HG03565 (cell line): Measurements from ENCODE around the gene PDIA2.
"Not testable (repeated sequence)": the region's sequence is repeated elsewhere in the genome, so short reads cannot be mapped to it uniquely, and the experiment has no call there.

Source experiments
- ATAC-seq: cut with Tn5 transposase; IDR thresholded peaks from one replicate; pipeline ENCODE4 v1.9.1; 2021; ENCODE audit warnings: mild to moderate bottlenecking, moderate library complexity; ENCODE audit not compliant: unreplicated experiment

PDIA2 gene

DNA sequence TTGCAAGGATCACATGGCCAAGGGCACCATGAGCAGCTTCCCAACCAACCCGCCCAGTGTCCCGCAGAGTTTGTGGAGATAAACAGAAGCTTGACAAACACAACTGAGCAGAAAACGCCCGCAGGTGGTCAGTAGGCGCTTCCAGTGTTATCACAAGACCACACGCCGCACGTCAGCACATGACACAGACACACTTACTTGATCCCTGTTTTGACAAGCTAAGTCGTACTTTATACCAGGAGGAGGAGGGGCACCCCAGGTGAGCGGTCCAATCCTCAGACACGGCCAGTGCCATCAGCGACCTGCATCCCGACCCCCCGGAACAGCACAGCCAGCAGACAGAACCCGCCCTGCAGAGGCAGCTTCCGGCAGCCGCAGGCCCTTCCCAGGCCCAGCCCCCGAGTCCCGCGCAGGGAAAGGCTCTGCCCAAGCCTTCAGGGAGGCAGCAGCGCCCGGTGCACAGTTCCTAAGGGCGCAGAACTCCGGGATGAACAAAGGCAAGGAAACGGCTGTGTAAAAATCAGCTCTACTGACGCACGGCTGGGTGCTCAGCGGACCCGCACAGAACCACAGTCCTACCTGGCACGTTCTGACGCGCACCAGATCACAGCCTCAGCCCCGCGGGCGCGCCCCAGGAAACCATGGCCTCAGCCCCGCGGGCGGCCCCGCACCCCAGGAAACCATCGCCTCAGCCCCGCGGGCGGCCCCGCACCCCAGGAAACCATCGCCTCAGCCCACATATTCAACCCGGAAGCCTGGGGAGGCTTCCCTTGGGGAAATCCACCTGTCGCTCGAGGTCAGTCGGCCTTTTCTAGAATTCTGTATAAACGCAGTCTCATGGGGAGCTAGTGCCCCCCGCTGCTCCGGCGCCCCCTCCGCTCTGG, 41.7 kb downstream of the PDIA2 start:
- no peak for ATAC-seq

DNA sequence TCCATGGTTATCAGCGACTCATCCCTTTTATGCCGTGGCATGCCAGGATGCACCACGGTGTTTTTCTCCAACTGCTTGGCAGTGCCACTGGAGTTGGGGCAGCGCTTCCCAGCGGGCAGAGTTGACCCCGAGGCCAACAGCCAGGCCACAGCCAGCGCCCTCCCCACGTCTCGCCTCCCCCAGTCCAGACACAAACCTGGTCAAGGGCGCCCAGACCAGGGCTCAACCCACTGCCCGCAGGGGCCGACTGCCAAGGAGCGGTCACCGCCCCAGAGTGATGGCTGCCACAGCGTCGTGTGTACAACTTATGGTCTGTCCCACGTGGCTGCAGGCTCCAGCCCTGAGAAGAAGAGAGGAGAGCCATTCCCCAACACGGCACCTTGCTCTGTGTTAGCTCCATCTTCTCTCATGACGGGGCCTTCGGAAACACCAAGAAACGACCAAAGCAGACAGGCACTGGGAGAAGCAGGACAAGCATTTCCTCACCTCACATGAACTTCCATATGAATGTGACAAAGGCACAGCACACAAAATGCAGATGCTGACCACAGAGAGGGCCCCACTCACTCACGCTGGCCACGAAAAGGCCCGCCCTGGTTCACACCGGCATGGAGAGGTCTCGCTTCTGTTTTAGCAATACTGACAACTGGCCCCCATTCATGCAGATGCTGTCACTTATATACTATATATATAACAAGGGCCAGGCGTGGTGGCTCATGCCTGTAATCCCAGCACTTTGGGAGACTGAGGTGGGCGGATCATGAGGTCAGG, 42.6 kb downstream of the PDIA2 start:
- no peak for ATAC-seq

DNA sequence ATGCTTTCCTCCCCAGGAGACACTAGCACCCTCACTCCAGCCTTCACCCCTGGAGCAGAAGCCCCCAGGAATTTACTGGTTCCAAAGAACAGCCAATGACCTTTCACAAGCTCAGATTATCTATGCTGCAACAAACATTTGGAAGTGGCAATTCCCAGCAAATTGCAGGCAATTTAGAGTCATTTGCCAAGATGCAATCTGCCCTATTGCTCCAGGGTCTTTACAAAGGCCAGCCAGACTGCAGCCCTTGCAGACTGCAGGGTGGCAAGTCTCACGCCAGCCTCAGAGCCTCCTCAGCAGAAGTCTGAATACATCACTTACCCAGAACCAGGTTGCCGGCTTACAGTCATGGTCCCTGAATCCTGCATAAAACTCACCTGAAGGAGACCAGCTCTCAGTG, 47.8 kb downstream of the PDIA2 start:
- ATAC-seq: no peak

DNA sequence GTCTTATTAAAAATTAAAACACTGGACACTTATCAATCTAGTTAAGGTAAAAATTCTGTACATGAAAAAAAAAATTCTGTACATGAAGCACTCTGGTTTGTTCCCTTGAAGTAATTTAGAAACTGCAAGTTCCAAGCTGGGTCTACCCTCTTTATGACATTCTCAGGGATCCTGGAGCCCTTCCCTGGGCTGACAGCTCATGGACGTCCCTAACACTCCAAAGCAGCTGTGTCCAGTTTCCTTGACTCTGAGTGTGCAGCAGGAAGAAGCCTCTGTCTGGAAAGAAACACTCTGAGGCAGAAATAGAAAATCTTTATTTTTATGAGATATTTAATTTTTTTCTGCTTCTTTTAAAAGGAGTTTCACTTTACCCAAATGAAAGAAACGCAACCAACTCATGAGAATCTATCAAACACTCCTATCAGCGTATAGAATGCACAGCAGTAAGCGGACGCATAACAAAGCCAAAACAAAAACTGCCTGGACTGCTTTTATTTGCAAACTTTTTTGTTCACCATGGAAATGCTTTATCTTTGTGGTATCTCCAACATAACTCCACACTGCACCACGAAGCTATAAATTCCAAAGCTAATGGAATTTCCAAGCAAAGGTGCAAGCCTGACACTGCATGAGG, 48.3 kb downstream of the PDIA2 start:
- not testable (repeated sequence) for ATAC-seq

DNA sequence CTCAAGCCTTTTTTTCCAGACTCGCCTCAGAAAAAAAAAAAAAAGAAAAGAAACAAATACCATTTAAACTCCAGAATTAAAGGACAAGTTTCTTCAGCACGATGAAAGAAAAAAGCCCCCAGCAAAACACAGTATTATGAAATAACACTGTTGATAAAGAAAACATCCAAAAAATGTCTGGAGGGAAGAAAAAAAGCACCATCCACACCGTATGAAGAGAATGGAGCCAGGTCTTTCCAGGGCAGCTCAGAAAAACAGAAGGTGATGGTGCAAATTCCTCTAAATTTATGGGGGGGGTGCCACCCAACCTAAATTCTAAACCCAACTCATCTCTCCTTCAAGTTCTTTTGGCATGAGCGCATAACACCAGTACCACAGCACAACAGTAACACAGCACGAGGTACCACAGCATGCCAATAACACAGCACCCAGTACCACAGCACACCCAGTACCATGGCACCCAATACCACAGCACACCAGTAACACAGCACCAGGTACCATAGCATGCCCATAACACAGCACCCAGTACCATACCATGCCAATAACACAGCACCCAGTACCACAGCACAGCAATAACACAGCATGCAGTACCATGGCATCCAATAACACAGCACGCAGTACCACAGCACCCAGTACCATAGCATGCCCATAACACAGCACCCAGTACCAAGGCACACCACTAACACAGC, 50.6 kb downstream of the PDIA2 start:
- ATAC-seq: no peak

DNA sequence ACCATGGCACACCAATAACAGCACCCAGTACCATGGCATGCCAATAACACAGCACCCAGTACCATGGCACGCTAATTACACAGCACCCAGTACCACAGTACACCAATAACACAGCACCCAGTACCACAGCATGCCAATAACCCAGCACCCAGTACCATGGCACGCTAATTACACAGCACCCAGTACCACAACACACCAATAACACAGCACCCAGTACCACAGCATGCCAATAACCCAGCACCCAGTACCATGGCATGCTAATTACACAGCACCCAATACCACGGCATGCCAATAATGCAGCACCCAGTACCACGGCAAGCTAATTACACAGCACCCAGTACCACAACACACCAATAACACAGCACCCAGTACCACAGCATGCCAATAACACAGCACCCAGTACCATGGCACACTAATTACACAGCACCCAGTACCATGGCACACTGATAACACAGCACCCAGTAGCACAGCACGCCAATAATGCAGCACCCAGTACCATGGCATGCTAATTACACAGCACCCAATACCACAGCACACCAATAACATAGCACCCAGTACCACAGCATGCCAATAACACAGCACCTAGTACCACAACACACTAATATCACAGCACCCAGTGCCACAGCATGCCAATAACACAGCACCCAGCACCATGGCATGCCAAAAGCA, 51.3 kb downstream of the PDIA2 start:
- not testable (repeated sequence) for ATAC-seq

DNA sequence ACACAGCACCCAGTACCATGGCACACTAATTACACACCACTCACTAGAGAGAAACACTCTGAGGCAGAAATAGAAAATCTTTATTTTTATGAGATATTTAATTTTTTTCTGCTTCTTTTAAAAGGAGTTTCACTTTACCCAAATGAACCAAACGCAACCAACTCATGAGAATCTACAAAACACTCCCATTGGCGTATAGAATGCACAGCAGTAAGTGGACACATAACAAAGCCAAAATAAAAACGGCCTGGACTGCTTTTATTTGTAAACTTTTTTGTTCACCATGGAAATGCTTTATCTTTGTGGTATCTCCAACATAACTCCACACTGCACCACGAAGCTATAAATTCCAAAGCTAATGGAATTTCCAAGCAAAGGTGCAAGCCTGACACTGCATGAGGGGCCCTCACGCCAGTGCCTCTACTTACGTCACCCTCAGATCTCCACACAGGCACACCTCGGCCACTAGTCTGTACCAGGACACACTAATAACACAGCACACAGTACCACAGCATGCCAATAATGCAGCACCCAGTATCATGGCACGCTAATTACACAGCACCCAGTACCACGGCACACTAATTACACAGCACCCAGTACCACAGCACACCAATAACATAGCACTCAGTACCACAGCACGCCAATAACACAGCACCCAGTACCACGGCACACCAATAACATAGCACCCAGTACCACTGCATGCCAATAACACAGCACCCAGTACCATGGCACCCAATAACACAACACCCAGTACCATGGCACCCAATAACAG, 52.1 kb downstream of the PDIA2 start:
- not testable (repeated sequence) for ATAC-seq

DNA sequence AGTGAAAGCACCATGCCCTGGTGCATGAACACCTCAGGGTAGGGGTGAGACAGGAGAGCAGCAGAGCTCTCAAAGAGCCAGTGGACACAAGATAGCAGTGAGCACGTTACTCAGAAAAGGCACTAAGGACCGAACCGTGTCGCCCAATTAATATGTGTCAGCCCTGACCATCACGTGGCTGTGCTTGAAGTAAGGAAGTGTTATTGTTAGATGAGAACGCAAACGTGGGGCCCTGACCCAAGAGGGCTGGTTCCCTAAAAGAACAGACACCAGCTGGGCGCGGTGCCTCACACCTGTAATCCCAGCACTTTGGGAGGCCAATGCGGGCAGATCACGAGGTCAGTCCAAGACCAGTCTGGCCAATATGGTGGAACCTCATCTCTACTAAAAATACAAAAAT, 53.3 kb downstream of the PDIA2 start:
- no peak for ATAC-seq
